Right lobe of liver (tissue), 4 donors: ENCODE data around the gene WNT8B.

Experiments used
- POLR2A ChIP-seq: fragments of 450-650 bp; IDR thresholded peaks from one replicate; pipeline ENCODE4 v1.6.1; 2017; ENCODE audit warnings: antibody characterized with exemption, mild to moderate bottlenecking
- TF ChIP-seq, protein P1 (sequence below), 4 donors: fragments of 200-600 bp in 3 of 4; fragments of 450-650 bp in 1 of 4; IDR thresholded peaks; one replicate each; pipeline versions ENCODE4 v1.5.1 to v1.8.0; 2016 to 2022; ENCODE audit warnings: antibody characterized with exemption in 4 of 4, mild to moderate bottlenecking in 2 of 4
- donor health status: DM: no; HTN: no; CAD: no.
- donor health status: DM: no; HTN: no; CAD: no.
- donor health status: DM: no; HTN: yes; CAD: no.

DNA sequence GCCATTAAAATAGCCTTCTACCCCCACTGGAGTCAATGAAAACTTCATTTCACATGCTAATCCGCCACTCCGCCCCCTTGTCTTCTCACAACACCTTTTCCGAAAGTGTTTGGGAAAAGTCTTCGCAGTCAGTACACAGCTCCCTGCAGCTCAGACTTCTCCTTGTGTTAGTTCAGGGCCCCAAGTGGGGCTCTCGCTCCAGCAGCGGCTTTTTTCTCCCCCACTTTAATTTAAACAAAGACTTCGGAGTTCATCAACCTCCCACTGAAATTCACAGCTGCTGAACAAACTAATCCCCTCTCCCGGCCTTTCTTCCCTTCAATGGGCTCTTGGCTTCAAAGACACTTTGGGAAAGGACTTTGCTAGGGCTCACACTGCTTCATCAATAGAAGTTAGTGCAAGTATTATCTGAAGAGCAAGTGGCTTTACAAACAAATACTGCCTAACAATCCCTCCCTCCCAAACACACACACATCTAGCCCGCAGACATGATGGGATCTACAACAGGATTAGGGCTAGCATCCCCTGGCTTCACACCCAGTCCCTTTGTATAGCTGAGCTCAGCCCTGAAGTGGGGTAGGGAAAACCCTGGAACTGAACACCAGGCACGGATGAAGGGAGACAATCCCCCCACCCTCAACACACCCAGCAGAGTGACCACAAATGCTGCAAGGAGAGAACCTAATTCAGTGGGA lies 23.1 kb downstream of the WNT8B start:
- TF ChIP-seq, protein P1, sequence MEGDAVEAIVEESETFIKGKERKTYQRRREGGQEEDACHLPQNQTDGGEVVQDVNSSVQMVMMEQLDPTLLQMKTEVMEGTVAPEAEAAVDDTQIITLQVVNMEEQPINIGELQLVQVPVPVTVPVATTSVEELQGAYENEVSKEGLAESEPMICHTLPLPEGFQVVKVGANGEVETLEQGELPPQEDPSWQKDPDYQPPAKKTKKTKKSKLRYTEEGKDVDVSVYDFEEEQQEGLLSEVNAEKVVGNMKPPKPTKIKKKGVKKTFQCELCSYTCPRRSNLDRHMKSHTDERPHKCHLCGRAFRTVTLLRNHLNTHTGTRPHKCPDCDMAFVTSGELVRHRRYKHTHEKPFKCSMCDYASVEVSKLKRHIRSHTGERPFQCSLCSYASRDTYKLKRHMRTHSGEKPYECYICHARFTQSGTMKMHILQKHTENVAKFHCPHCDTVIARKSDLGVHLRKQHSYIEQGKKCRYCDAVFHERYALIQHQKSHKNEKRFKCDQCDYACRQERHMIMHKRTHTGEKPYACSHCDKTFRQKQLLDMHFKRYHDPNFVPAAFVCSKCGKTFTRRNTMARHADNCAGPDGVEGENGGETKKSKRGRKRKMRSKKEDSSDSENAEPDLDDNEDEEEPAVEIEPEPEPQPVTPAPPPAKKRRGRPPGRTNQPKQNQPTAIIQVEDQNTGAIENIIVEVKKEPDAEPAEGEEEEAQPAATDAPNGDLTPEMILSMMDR (IDR thresholded peaks at IDR 0.05): no peak
- TF ChIP-seq POLR2A: no peak
